ENCODE data around the gene FOXJ2.

DNA sequence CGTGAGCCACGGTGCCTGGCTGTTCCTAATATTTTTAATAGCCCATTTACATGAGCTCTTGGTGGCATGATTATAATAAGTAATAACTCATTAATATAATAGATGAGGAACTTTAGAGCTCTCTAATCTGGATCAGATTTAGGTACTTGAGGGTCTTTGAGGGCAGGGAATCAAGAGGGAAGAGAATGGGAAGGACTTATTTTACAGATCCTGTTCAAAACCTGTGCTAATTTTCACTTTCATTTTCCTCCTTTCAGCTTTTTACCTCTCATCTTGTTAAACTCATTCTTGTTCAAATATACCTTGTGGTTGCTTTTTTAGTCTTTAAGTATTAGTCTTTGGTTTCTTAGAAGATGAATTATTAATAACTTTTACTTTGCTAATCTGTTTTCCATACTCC is 55.1 kb downstream of the FOXJ2 start:
- TF ChIP-seq, protein P1, sequence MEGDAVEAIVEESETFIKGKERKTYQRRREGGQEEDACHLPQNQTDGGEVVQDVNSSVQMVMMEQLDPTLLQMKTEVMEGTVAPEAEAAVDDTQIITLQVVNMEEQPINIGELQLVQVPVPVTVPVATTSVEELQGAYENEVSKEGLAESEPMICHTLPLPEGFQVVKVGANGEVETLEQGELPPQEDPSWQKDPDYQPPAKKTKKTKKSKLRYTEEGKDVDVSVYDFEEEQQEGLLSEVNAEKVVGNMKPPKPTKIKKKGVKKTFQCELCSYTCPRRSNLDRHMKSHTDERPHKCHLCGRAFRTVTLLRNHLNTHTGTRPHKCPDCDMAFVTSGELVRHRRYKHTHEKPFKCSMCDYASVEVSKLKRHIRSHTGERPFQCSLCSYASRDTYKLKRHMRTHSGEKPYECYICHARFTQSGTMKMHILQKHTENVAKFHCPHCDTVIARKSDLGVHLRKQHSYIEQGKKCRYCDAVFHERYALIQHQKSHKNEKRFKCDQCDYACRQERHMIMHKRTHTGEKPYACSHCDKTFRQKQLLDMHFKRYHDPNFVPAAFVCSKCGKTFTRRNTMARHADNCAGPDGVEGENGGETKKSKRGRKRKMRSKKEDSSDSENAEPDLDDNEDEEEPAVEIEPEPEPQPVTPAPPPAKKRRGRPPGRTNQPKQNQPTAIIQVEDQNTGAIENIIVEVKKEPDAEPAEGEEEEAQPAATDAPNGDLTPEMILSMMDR (IDR thresholded peaks at IDR 0.05) = no peak
- TF ChIP-seq NRF1 (IDR thresholded peaks at IDR 0.05; ENCODE audit: low read depth, low read length) (no peak), NFIC (IDR thresholded peaks at IDR 0.05; ENCODE audit: borderline replicate concordance) (no peak), SMC3 (IDR thresholded peaks at IDR 0.05; ENCODE audit: low read depth, low read length) (no peak), EP300 (IDR thresholded peaks at IDR 0.05; ENCODE audit: borderline replicate concordance in 1 of 2, low read depth in 1 of 2, low read length in 1 of 2) (no peak), FOSL2 (IDR thresholded peaks at IDR 0.05; ENCODE audit: borderline replicate concordance, low read depth) (no peak), GATA2 (CRISPR knock-in tag; IDR thresholded peaks at IDR 0.05) (no peak), RAD21 (IDR thresholded peaks at IDR 0.05; ENCODE audit: low read length) (no peak)
- TF ChIP-seq, protein P2, sequence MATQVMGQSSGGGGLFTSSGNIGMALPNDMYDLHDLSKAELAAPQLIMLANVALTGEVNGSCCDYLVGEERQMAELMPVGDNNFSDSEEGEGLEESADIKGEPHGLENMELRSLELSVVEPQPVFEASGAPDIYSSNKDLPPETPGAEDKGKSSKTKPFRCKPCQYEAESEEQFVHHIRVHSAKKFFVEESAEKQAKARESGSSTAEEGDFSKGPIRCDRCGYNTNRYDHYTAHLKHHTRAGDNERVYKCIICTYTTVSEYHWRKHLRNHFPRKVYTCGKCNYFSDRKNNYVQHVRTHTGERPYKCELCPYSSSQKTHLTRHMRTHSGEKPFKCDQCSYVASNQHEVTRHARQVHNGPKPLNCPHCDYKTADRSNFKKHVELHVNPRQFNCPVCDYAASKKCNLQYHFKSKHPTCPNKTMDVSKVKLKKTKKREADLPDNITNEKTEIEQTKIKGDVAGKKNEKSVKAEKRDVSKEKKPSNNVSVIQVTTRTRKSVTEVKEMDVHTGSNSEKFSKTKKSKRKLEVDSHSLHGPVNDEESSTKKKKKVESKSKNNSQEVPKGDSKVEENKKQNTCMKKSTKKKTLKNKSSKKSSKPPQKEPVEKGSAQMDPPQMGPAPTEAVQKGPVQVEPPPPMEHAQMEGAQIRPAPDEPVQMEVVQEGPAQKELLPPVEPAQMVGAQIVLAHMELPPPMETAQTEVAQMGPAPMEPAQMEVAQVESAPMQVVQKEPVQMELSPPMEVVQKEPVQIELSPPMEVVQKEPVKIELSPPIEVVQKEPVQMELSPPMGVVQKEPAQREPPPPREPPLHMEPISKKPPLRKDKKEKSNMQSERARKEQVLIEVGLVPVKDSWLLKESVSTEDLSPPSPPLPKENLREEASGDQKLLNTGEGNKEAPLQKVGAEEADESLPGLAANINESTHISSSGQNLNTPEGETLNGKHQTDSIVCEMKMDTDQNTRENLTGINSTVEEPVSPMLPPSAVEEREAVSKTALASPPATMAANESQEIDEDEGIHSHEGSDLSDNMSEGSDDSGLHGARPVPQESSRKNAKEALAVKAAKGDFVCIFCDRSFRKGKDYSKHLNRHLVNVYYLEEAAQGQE (IDR thresholded peaks at IDR 0.05; ENCODE audit: low read depth, low read length) = no peak

Data from SK-N-SH (cell line).